Esophagus squamous epithelium (tissue), 5 donors: Measurements from ENCODE around the gene PLEKHH1. TPM values are rescaled to one million over a fixed set of nuclear protein-coding genes. Genes with fewer than 3 reads are reported as not detected.
"Not testable (repeated sequence)": the region's sequence is repeated elsewhere in the genome, so short reads cannot be mapped to it uniquely, and the experiment has no call there.

Experiments
- DNase-seq: peaks from one replicate; lab custom pipeline; 2025; lab: John Stamatoyannopoulos, UW
- H3K27ac ChIP-seq, 4 donors: fragments of 200-600 bp; sonication (generic); one replicate each; pipeline ENCODE4 v1.5.1; 2016 to 2019; ENCODE audit warnings: mild to moderate bottlenecking in 1 of 4
- H3K27me3 ChIP-seq, 4 donors: fragments of 200-600 bp; sonication (generic); 1 replicate in 3 of 4; 2 replicates in 1 of 4; pipeline versions ENCODE4 v1.5.1 to v1.6.0; 2017 to 2021; ENCODE audit warnings: antibody characterized with exemption in 1 of 4
- H3K36me3 ChIP-seq, 3 donors: fragments of 200-600 bp; sonication (generic); one replicate each; pipeline ENCODE4 v1.5.1; 2016 to 2019
- H3K4me1 ChIP-seq, 3 donors: fragments of 200-600 bp; sonication (generic); one replicate each; pipeline ENCODE4 v1.5.1; 2017 to 2019
- H3K4me3 ChIP-seq, 4 donors: fragments of 200-600 bp; sonication (generic); 1 replicate in 3 of 4; 2 replicates in 1 of 4; pipeline ENCODE4 v1.5.1; 2016 to 2019; ENCODE audit warnings: mild to moderate bottlenecking in 2 of 4, moderate library complexity in 1 of 4
- H3K9me3 ChIP-seq, 3 donors: fragments of 200-600 bp; sonication (generic); one replicate each; pipeline ENCODE4 v1.5.1; 2016 to 2019
- CTCF ChIP-seq, 6 experiments: fragments of 450-650 bp in 4 of 6; fragments of 200-600 bp in 2 of 6; sonication (generic) in 2 of 6; IDR thresholded peaks; one replicate each; pipeline ENCODE4 v1.5.1; 2016 to 2019; ENCODE audit warnings: antibody characterized with exemption in 6 of 6, mild to moderate bottlenecking in 4 of 6, moderate library complexity in 4 of 6
- POLR2A ChIP-seq, 4 donors: fragments of 450-650 bp; IDR thresholded peaks; one replicate each; pipeline ENCODE4 v1.6.1; 2017; ENCODE audit warnings: antibody characterized with exemption in 4 of 4, mild to moderate bottlenecking in 4 of 4, moderate library complexity in 3 of 4
- WGBS, 2 donors: methylation state at CpG; one replicate each; pipeline ENCODE4 v1.1.5; 2018; 5-methylcytosine and 5-hydroxymethylcytosine counted together
- intact Hi-C: fragments of 100-400 bp; cut with DNase I; formaldehyde crosslinking; loops from one replicate; pipeline ENCODE4 v1.15.0; 2022
- total RNA-seq, 4 donors: library from RNA; depleted of rRNA; stranded (reverse); fragments of >200 nt; gene quantifications; one replicate each; pipeline ENCODE4 v1.1.0, GENCODE V29; 2016
- donor health status: DM: yes; HTN: yes; CAD: no.

PLEKHH1 gene
- total RNA-seq, 4 donors from 2014 or later, result 4.1 to 7.9 (median 5.7) TPM

- Histone ChIP-seq H3K36me3 (no peaks in the 10 kb centered on the region), H3K27ac (no peak overlapping the region), H3K9me3 (no peaks in the 10 kb centered on the region), H3K4me3 (no peak overlapping the region), H3K27me3 (no peaks in the 10 kb centered on the region), H3K4me1 (peaks cover 0 to 20% (median 0%) of the 10 kb centered on the region in 3 donors)
- DNase-seq, result no peak
- intact Hi-C loops, result no loop called here
- TF ChIP-seq POLR2A (IDR thresholded peaks at IDR 0.05) (no peak), CTCF (IDR thresholded peaks at IDR 0.05) (no peak)
- WGBS, 2 donors, result 56 to 78% methylated on average over 4 to 5 of the region's 5 CpGs
Observed at GRCh38 chr14:67539116-67539515, 6.0 kb downstream of the PLEKHH1 start.

- no peak for DNase-seq
- WGBS, 2 donors, result 67% methylated on average over 15 to 16 of the region's 24 CpGs
- no peaks in the 10 kb centered on the region for H3K9me3 ChIP-seq
Observed at GRCh38 chr14:67541448-67542387, 8.6 kb downstream of the PLEKHH1 start.

GRCh38 chr14:67542620-67543019 is 9.5 kb downstream of the PLEKHH1 start:
- H3K4me3 ChIP-seq, H3K9me3 ChIP-seq, H3K27ac ChIP-seq, H3K36me3 ChIP-seq, intact Hi-C loops, DNase-seq, H3K27me3 ChIP-seq: not testable (repeated sequence)
- WGBS, 2 donors, result 86 to 91% methylated on average over 10 to 13 of the region's 13 CpGs
- peaks cover 0 to 21% (median 0%) of the 10 kb centered on the region in 3 donors for H3K4me1 ChIP-seq

More at GRCh38 chr14:67541448-67542387, 8.6 kb downstream of the PLEKHH1 start:
- Histone ChIP-seq H3K27ac (no peak overlapping the region), H3K4me1 (peaks cover 0 to 18% (median 0%) of the 10 kb centered on the region in 3 donors), H3K36me3 (peaks cover 0 to 8% (median 0%) of the 10 kb centered on the region in 3 donors), H3K4me3 (no peak overlapping the region), H3K27me3 (no peaks in the 10 kb centered on the region)
- TF ChIP-seq CTCF (IDR thresholded peaks at IDR 0.05) (no peak), POLR2A (IDR thresholded peaks at IDR 0.05) (no peak)
- intact Hi-C loops, result no loop called here

- peaks cover 0 to 4% (median 0%) of the 10 kb centered on the region in 3 donors for H3K4me1 ChIP-seq
- no peak for TF ChIP-seq POLR2A (IDR thresholded peaks at IDR 0.05)
- no peak for TF ChIP-seq CTCF (IDR thresholded peaks at IDR 0.05)
- 95 to 100% methylated on average over 1 of the region's 1 CpG for WGBS, 2 donors
- DNase-seq, result no peak
- no peaks in the 10 kb centered on the region for H3K9me3 ChIP-seq
- no peak overlapping the region for H3K4me3 ChIP-seq
- intact Hi-C loops, result no loop called here
- H3K36me3 ChIP-seq, result peaks cover 0 to 8% (median 0%) of the 10 kb centered on the region in 3 donors
- H3K27ac ChIP-seq, result no peak overlapping the region
- H3K27me3 ChIP-seq, result no peaks in the 10 kb centered on the region
Observed at GRCh38 chr14:67544590-67544989, 11.5 kb downstream of the PLEKHH1 start.

- Histone ChIP-seq H3K4me3 (no peak overlapping the region), H3K36me3 (peaks cover 0 to 8% (median 0%) of the 10 kb centered on the region in 3 donors), H3K4me1 (peaks cover 0 to 4% (median 0%) of the 10 kb centered on the region in 3 donors), H3K9me3 (no peaks in the 10 kb centered on the region), H3K27me3 (no peaks in the 10 kb centered on the region), H3K27ac (no peak overlapping the region)
- WGBS, 2 donors, result 59 to 68% methylated on average over 4 to 5 of the region's 5 CpGs
- intact Hi-C loops, result no loop called here
- no peak for TF ChIP-seq POLR2A (IDR thresholded peaks at IDR 0.05)
- no peak for TF ChIP-seq CTCF (IDR thresholded peaks at IDR 0.05)
- no peak for DNase-seq
Observed at GRCh38 chr14:67547224-67547780, 14.2 kb downstream of the PLEKHH1 start.
